ENCODE results near the gene ACSM5. TPM values are rescaled to one million over a fixed set of nuclear protein-coding genes. Genes with fewer than 3 reads are reported as not detected.

ACSM5 gene
- total RNA-seq, 2 donors from 2014 or later: 0.20 to 0.77 TPM

- TF ChIP-seq, protein P1, sequence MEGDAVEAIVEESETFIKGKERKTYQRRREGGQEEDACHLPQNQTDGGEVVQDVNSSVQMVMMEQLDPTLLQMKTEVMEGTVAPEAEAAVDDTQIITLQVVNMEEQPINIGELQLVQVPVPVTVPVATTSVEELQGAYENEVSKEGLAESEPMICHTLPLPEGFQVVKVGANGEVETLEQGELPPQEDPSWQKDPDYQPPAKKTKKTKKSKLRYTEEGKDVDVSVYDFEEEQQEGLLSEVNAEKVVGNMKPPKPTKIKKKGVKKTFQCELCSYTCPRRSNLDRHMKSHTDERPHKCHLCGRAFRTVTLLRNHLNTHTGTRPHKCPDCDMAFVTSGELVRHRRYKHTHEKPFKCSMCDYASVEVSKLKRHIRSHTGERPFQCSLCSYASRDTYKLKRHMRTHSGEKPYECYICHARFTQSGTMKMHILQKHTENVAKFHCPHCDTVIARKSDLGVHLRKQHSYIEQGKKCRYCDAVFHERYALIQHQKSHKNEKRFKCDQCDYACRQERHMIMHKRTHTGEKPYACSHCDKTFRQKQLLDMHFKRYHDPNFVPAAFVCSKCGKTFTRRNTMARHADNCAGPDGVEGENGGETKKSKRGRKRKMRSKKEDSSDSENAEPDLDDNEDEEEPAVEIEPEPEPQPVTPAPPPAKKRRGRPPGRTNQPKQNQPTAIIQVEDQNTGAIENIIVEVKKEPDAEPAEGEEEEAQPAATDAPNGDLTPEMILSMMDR (IDR thresholded peaks at IDR 0.05): no peak
- no peak overlapping the region for H3K27ac ChIP-seq
- no peaks in the 10 kb centered on the region for H3K27me3 ChIP-seq
- H3K4me1 ChIP-seq: peaks cover 3% of the 10 kb centered on the region
- no peak overlapping the region for H3K4me3 ChIP-seq
- no peak for DNase-seq
- no peak overlapping the region for H3K9ac ChIP-seq (ENCODE audit: low read depth in 2 of 2, low read length in 2 of 2)
- no peaks in the 10 kb centered on the region for H3K9me3 ChIP-seq
- H3K36me3 ChIP-seq: no peaks in the 10 kb centered on the region
- intact Hi-C loops (cut with DNase I): no loop called here
Measured at GRCh38 chr16:20395946-20396345, 13.4 kb upstream of the ACSM5 start.

- no peaks in the 10 kb centered on the region for H3K27me3 ChIP-seq
- no peaks in the 10 kb centered on the region for H3K36me3 ChIP-seq
- H3K9ac ChIP-seq (ENCODE audit: low read depth in 2 of 2, low read length in 2 of 2): no peak overlapping the region
- intact Hi-C loops (cut with DNase I): no loop called here
- H3K9me3 ChIP-seq: no peaks in the 10 kb centered on the region
- no peak overlapping the region for H3K27ac ChIP-seq
- H3K4me1 ChIP-seq: peaks cover 3% of the 10 kb centered on the region
- DNase-seq: no peak
- H3K4me3 ChIP-seq: no peak overlapping the region
- TF ChIP-seq, protein P1 (IDR thresholded peaks at IDR 0.05): no peak
Measured at GRCh38 chr16:20396846-20397467, 12.4 kb upstream of the ACSM5 start.

DNA sequence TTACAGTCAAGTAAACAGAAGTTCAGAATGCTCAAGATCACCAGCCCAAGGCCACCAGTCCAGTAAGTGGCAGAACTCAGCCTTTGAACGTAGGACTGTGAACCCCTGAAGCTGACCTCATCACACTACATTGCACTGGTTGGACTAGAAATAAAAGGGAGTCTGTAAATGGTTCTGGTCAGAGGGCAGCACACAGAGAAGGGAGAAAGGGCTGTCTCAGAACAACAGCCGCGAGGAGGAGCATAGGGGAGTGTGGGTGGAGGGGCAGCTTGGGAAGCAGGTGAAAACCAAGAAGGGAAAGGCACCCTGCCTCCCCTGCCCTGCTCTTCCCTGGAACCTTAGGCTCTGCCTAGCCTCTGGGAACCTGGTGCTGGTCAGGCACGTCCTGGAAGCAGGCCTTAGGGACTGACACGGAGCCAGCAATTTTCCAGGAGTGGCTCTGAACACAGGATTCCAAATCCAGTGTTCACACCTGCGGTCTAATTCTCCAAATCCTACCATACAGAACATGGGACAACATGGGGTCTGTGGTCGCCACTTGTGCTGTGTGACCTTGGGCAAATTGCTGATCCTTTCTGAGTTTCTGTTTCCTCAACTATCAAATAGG, 11.8 kb upstream of the ACSM5 start:
- no peak for DNase-seq
- H3K4me3 ChIP-seq: no peak overlapping the region
- peaks cover 3% of the 10 kb centered on the region for H3K4me1 ChIP-seq
- no peak overlapping the region for H3K9ac ChIP-seq (ENCODE audit: low read depth in 2 of 2, low read length in 2 of 2)
- H3K27ac ChIP-seq: no peak overlapping the region
- no peaks in the 10 kb centered on the region for H3K36me3 ChIP-seq
- no peaks in the 10 kb centered on the region for H3K27me3 ChIP-seq
- intact Hi-C loops (cut with DNase I): no loop called here
- TF ChIP-seq, protein P1 (IDR thresholded peaks at IDR 0.05): no peak
- H3K9me3 ChIP-seq: no peaks in the 10 kb centered on the region

- Histone ChIP-seq H3K36me3 (no peaks in the 10 kb centered on the region), H3K9me3 (no peaks in the 10 kb centered on the region), H3K9ac (ENCODE audit: low read depth in 2 of 2, low read length in 2 of 2) (no peak overlapping the region), H3K4me1 (peaks cover 3% of the 10 kb centered on the region), H3K4me3 (no peak overlapping the region), H3K27me3 (no peaks in the 10 kb centered on the region), H3K27ac (no peak overlapping the region)
- TF ChIP-seq, protein P1 (IDR thresholded peaks at IDR 0.05): no peak
- no peak for DNase-seq
- intact Hi-C loops (cut with DNase I): no loop called here
Measured at GRCh38 chr16:20398603-20399002, 10.7 kb upstream of the ACSM5 start.

DNA sequence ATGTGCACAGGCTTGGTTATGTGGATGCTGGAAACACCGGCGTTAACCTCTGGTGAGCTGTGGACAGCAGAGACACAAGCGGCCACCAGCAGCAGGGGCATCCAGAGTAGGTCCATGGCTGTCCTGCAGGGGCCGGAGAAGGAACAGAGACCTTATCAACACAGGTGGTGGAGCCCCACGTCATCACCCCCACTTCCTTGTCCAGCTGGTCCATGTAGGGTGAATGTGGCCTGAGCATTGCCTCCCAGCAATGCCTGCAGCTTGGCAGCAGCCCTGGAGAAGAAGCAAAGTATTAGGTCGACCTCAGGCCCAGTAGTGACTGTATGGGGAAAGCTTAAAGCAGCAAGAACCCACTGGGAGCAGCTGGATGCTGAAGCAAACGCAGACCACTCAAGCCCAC, 10.1 kb upstream of the ACSM5 start:
- DNase-seq: no peak
- Histone ChIP-seq H3K4me1 (no peaks in the 10 kb centered on the region), H3K27ac (no peak overlapping the region), H3K27me3 (no peaks in the 10 kb centered on the region), H3K36me3 (no peaks in the 10 kb centered on the region), H3K9ac (ENCODE audit: low read depth in 2 of 2, low read length in 2 of 2) (no peak overlapping the region), H3K4me3 (no peak overlapping the region), H3K9me3 (no peaks in the 10 kb centered on the region)
- intact Hi-C loops (cut with DNase I): no loop called here
- TF ChIP-seq, protein P1 (IDR thresholded peaks at IDR 0.05): no peak

Data from colonic mucosa (tissue), 4 donors.